Ramos (cell line): ENCODE measurements around the gene AADACL4.

Experiments
- in situ Hi-C: fragments of 300-500 bp; cut with MboI; formaldehyde crosslinking; loops from one replicate; pipeline ENCODE4 v1.14.3; 2022; ENCODE audit warnings: low sequenced_read_pairs; ENCODE audit not compliant: unreplicated experiment

The AADACL4 gene

GRCh38 chr1:12610305-12610935 is 33.5 kb upstream of the AADACL4 start:
- in situ Hi-C loops, result loop anchor here (10.0 to 25.0 kb wide), 2 partner anchors 298 to 506 kb away; no protein-coding TSS in a partner anchor

- in situ Hi-C loops, result loop anchor here (10.0 to 25.0 kb wide), 2 partner anchors 299 to 506 kb away; no protein-coding TSS in a partner anchor
Observed at GRCh38 chr1:12610941-12611340, 32.9 kb upstream of the AADACL4 start.

GRCh38 chr1:12613180-12613579 is 30.7 kb upstream of the AADACL4 start:
- in situ Hi-C loops, result loop anchor here (10.0 to 25.0 kb wide), 2 partner anchors 301 to 508 kb away; no protein-coding TSS in a partner anchor

- in situ Hi-C loops, result loop anchor here (10.0 to 25.0 kb wide), 2 partner anchors 302 to 510 kb away; no protein-coding TSS in a partner anchor
Observed at GRCh38 chr1:12614402-12615158, 29.3 kb upstream of the AADACL4 start.

- in situ Hi-C loops, result loop anchor here (10.0 to 25.0 kb wide), 2 partner anchors 303 to 511 kb away; no protein-coding TSS in a partner anchor
Observed at GRCh38 chr1:12615159-12615864, 28.6 kb upstream of the AADACL4 start.

GRCh38 chr1:12615865-12616708 is 27.8 kb upstream of the AADACL4 start:
- in situ Hi-C loops, result loop anchor here (10.0 to 25.0 kb wide), 2 partner anchors 304 to 511 kb away; no protein-coding TSS in a partner anchor

GRCh38 chr1:12616709-12617373 is 27.0 kb upstream of the AADACL4 start:
- in situ Hi-C loops, result loop anchor here (10.0 to 25.0 kb wide), 2 partner anchors 305 to 512 kb away; no protein-coding TSS in a partner anchor

- in situ Hi-C loops, result loop anchor here (10.0 to 25.0 kb wide), 2 partner anchors 305 to 513 kb away; no protein-coding TSS in a partner anchor
Observed at GRCh38 chr1:12617511-12617900, 26.4 kb upstream of the AADACL4 start.

GRCh38 chr1:12617901-12618660 is 25.8 kb upstream of the AADACL4 start, which contains the start of gene DHRS3:
Gene DHRS3, minus strand, starts transcription at chr1:12618210. Its CDS starts 862 bp downstream, at chr1:12617348.
- in situ Hi-C loops, result loop anchor here (10.0 to 25.0 kb wide), 2 partner anchors 306 to 513 kb away; no protein-coding TSS in a partner anchor

GRCh38 chr1:12618661-12618964 is 25.3 kb upstream of the AADACL4 start:
- in situ Hi-C loops, result loop anchor here (10.0 to 25.0 kb wide), 2 partner anchors 306 to 514 kb away; no protein-coding TSS in a partner anchor

- in situ Hi-C loops, result loop anchor here (10.0 to 25.0 kb wide), 2 partner anchors 307 to 514 kb away; no protein-coding TSS in a partner anchor
Observed at GRCh38 chr1:12618965-12619791, 24.7 kb upstream of the AADACL4 start.

GRCh38 chr1:12619792-12620487 is 23.9 kb upstream of the AADACL4 start:
- in situ Hi-C loops, result loop anchor here (10.0 to 25.0 kb wide), 2 partner anchors 308 to 515 kb away; no protein-coding TSS in a partner anchor

GRCh38 chr1:12620488-12620865 is 23.4 kb upstream of the AADACL4 start:
- in situ Hi-C loops, result loop anchor here (25.0 kb wide), 1 partner anchor 308 kb away; no protein-coding TSS in a partner anchor

- in situ Hi-C loops, result loop anchor here (25.0 kb wide), 1 partner anchor 309 kb away; no protein-coding TSS in a partner anchor
Observed at GRCh38 chr1:12620931-12621330, 23.0 kb upstream of the AADACL4 start.

- in situ Hi-C loops, result loop anchor here (25.0 kb wide), 1 partner anchor 309 kb away; no protein-coding TSS in a partner anchor
Observed at GRCh38 chr1:12621346-12622335, 22.2 kb upstream of the AADACL4 start.
